Psoas muscle (tissue), 8 donors: ENCODE results near the gene ZCCHC3. TPM values are rescaled to one million over a fixed set of nuclear protein-coding genes. Genes with fewer than 3 reads are reported as not detected.

Experiments used
- ATAC-seq, 4 donors: fragments of 200-7000 bp; cut with Tn5 transposase; one replicate each; pipeline ENCODE4 v1.9.1; 2020; ENCODE audit warnings: moderate library complexity in 3 of 4, mild to moderate bottlenecking in 2 of 4
- DNase-seq, 2 donors: peaks; one replicate each; pipeline ENCODE4 v3.0.0-alpha.2; 2020
- H3K27ac ChIP-seq: fragments of 200-600 bp; one replicate; pipeline ENCODE4 v1.8.0; 2022
- H3K27me3 ChIP-seq, 3 donors: fragments of 200-600 bp in 1 of 3; one replicate each; pipeline versions ENCODE4 v1.6.1 to v1.8.0; 2013 to 2022; ENCODE audit warnings: low read length in 2 of 3, mild to moderate bottlenecking in 2 of 3, moderate library complexity in 1 of 3; ENCODE audit not compliant: insufficient read depth in 3 of 3
- H3K36me3 ChIP-seq, 2 donors: fragments of 200-600 bp in 1 of 2; one replicate each; pipeline versions ENCODE4 v1.6.1 to v1.8.0; 2013 to 2022; ENCODE audit warnings: low read depth in 1 of 2, mild to moderate bottlenecking in 1 of 2, moderate library complexity in 1 of 2; ENCODE audit not compliant: insufficient read depth in 1 of 2
- H3K4me1 ChIP-seq: fragments of 200-600 bp; one replicate; pipeline ENCODE4 v1.8.0; 2022
- H3K4me3 ChIP-seq: fragments of 200-600 bp; one replicate; pipeline ENCODE4 v1.8.0; 2022; ENCODE audit warnings: mild to moderate bottlenecking
- H3K9me3 ChIP-seq: fragments of 200-600 bp; one replicate; pipeline ENCODE4 v1.8.0; 2022
- CTCF ChIP-seq: fragments of 200-600 bp; IDR thresholded peaks from one replicate; pipeline ENCODE4 v1.8.0; 2022; ENCODE audit warnings: antibody characterized with exemption
- WGBS, 3 donors: extraction: QIAGEN DNeasy Blood & Tissue Kit; methylation state at CpG; one replicate each; pipeline versions ENCODE4 v1.1.6 to v1.1.7; 2013; 5-methylcytosine and 5-hydroxymethylcytosine counted together
- intact Hi-C, 2 donors: fragments of 100-400 bp; cut with DNase I; formaldehyde crosslinking; loops; one replicate each; pipeline versions ENCODE4 v1.11.0 to v1.14.2; 2022
- polyA plus RNA-seq, 3 donors: library from polyadenylated mRNA; stranded (reverse); fragments of 200-250 nt; gene quantifications; one replicate each; pipeline ENCODE4 v1.2.3, GENCODE V29; 2013
- total RNA-seq, 4 donors: library from RNA; stranded (reverse); fragmentation: NEBNext Ultra II Directional in 2 of 4; extraction: Animal tissue kit (Norgen Biotek cat#: 25700) in 2 of 4; gene quantifications; one replicate each; pipeline versions ENCODE4 v1.2.1 to v1.2.4, GENCODE V29; 2021 to 2023
- donor health status: healthy with polysubstance abuse.
- donor health status: DM: no; HTN: no; CAD: no; lungs with moderate emphysema.
- donor health status: Bipolar disorder and iron deficiency.
- donor health status: healthy.
- donor health status: DM: yes; HTN: yes; CAD: no.
- donor health status: DM: no; HTN: no; CAD: no.
- donor health status: DM: no; HTN: no; CAD: no.
- donor health status: DM: yes; HTN: yes; CAD: no.

Gene ZCCHC3
- total and polyA plus RNA-seq, 7 donors = 6.8 to 10.2 (median 9.3) TPM

DNA sequence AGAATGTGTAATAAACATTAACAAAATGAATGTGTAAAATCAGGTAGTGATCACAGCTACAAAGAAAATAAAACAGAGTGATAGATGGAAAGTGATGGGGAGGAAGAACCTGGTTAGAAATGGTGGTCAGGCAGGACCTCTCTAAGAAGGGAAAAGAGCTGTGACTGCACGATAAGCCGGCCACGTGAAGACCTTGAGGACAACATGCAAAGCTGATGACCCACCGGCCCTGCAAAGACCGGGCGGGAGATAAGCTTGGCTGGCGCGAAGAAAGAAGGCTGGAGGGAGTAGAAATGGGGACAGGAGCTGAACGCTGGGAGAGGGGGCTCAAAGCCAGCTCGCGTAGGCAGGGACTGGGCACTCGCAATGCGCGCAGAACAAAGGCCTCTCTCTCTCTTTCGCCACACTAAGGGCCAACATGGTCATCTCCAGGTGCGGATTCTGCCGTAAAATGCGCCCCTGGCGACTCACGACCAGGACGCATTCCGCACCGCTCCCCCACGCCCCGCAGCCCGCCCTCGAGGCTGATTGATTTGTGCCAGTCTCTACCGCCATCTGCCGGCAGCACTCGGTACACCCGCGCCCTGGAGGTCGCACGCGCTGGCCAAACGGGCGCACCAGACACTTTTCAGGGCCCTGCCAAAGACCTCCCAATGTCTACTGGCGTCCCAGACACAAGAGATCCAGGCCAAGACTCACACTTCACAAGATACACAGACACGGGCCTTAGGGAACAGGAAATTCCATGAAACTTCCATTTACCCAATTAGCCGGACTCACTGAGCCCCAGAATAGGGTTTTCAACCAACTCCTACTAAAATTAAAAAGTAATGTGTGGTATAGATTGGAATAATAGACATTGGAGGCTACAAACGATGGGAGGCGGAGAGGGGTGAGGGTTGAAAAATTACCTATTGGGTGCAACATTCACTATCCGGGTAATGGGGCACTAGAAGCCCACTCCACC lies 30.5 kb upstream of the ZCCHC3 start:
- 7 to 9% (median 7%) methylated on average over 40 to 43 of the region's 43 CpGs for WGBS, 3 donors
- Histone ChIP-seq H3K36me3 (peaks cover 0 to 2% of the 10 kb centered on the region in 2 donors), H3K27me3 (no peaks in the 10 kb centered on the region), H3K4me3 (peak overlapping the region; percentile 72), H3K27ac (no peak overlapping the region), H3K4me1 (no peaks in the 10 kb centered on the region), H3K9me3 (no peaks in the 10 kb centered on the region)
- peak; percentile 97 for TF ChIP-seq CTCF
- ATAC-seq = peak; percentile 92 to 99 (median 95)
- intact Hi-C loops = no loop called here
- DNase-seq = peak; percentile 86 to 91

DNA sequence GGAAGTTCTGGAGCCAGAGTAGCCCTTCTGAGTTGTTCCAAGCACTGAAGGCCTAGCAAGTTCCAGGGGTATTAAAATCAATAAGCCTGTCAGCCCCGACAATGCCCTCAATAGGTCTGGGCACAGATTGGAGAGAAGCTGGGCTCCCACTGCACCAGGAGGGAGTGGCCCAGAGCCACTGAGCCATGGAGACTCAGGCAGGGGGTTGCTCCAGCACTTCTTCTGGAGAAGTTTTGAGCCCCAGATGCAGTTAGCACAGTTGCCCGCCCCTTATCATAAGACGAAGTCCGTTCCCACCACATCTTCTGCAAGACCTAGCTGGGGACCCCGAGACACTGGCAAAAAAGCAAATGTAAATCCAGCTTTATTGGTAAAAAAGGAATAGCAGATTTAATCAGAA lies 26.9 kb upstream of the ZCCHC3 start:
- Histone ChIP-seq H3K27ac (no peak overlapping the region), H3K36me3 (peaks cover 0 to 2% of the 10 kb centered on the region in 2 donors), H3K9me3 (no peaks in the 10 kb centered on the region), H3K27me3 (no peaks in the 10 kb centered on the region), H3K4me3 (no peak overlapping the region), H3K4me1 (no peaks in the 10 kb centered on the region)
- 81 to 94% (median 88%) methylated on average over 5 of the region's 5 CpGs for WGBS, 3 donors
- no peak for ATAC-seq
- TF ChIP-seq CTCF = no peak
- no peak for DNase-seq
- intact Hi-C loops = loop anchor here in 1 of 2 donors (10.0 kb wide), 1 partner anchor 64 kb away; no protein-coding TSS in a partner anchor

DNA sequence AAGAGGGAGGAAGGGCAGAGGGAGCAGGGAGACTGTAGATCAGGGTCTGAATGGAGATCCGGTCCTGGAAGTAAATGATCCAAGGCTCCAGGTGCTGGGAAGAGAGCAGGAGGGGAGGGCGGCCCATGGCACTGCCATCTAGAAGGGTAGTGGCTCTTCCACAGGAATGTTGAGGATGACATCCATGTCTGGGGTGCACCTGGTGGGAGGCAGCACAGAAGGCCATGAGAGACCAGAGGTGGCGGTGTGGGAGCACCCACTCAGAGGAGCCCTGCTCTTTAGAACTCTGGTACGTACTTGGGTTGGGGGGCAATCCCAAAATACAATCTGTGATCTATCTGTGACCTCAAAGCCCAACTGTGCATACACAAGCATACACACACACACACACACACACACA lies 26.3 kb upstream of the ZCCHC3 start:
- Histone ChIP-seq H3K36me3 (peaks cover under 1 to 2% of the 10 kb centered on the region in 2 donors), H3K4me1 (no peaks in the 10 kb centered on the region), H3K9me3 (no peaks in the 10 kb centered on the region), H3K4me3 (no peak overlapping the region), H3K27me3 (no peaks in the 10 kb centered on the region), H3K27ac (no peak overlapping the region)
- intact Hi-C loops = loop anchor here in 1 of 2 donors (10.0 kb wide), 1 partner anchor 64 kb away; no protein-coding TSS in a partner anchor
- no peak for TF ChIP-seq CTCF
- WGBS, 3 donors = 89 to 96% (median 95%) methylated on average over 4 of the region's 4 CpGs
- DNase-seq = no peak
- ATAC-seq = no peak

DNA sequence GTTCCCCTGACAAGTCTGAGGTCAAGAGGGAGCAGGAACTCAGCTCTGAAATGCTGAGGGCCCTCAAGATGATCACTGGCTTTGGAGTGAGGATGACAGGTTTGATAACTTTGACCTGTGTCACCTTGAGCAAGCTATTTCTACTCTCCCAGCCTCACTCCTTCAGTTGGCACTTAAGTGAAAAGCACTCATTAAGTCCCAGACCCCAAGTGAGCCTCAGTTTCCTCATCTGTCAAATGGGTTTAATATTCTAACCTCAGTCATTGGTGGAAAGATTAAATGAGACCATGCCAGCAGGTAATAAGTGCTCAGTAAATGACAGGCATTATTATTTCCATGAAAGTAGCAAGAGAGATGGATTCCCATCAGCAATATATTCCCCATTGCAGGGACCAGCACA lies 25.8 kb upstream of the ZCCHC3 start:
- Histone ChIP-seq H3K9me3 (no peaks in the 10 kb centered on the region), H3K27me3 (no peaks in the 10 kb centered on the region), H3K27ac (no peak overlapping the region), H3K36me3 (peaks cover 2 to 6% of the 10 kb centered on the region in 2 donors), H3K4me3 (no peak overlapping the region), H3K4me1 (no peaks in the 10 kb centered on the region)
- DNase-seq = no peak
- intact Hi-C loops = loop anchor here in 1 of 2 donors (10.0 kb wide), 1 partner anchor 63 kb away; no protein-coding TSS in a partner anchor
- ATAC-seq = no peak
- TF ChIP-seq CTCF = no peak
